GM19463 (cell line): ENCODE results near the gene CELF4.

Experiments
- ATAC-seq: cut with Tn5 transposase; IDR thresholded peaks from one replicate; pipeline ENCODE4 v1.9.1; 2021; ENCODE audit warnings: mild to moderate bottlenecking, moderate library complexity; ENCODE audit not compliant: unreplicated experiment

Gene CELF4

DNA sequence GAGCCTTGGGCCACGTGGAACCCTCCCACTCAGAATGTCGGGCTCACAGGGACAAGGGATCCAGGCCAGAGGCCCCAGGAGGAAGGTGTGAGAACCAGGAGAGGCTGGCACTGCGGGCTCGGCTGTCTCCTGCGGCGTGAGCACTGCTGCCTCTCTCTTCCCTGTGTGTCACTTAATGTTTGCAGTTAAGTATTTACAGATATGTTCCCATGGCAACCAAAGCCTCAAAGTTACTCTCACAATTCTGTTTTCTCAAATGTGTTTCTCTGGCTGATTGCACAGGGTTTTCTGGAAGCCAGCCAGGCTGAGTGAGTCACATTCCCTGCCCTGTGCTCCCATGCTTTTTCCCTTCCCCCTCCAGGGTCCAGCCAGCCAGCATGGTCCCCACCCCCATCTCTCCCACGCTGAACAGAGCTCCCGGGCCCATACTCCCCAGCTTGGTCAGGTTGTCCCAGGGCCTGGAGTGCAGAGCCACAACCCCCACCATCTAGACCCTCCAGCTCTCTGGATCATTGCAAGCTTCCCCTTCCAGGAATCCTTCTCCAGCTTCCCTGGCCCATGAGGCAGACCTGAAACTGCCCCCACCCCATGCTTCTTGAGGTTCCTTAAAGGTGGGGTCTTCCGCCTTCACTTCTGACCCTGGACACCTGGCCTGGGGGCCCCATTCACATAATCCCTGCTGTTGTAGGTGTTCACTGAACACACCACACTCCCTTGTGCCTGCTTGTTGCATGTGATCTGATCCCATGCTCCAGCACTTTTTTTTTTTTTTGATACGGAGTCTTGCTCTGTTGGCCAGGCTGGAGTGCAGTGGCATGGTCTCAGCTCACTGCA, 265.9 kb downstream of the CELF4 start:
- peak; percentile 71 for ATAC-seq

- ATAC-seq: no peak
Observed at GRCh38 chr18:37298816-37299215, 266.8 kb downstream of the CELF4 start.

DNA sequence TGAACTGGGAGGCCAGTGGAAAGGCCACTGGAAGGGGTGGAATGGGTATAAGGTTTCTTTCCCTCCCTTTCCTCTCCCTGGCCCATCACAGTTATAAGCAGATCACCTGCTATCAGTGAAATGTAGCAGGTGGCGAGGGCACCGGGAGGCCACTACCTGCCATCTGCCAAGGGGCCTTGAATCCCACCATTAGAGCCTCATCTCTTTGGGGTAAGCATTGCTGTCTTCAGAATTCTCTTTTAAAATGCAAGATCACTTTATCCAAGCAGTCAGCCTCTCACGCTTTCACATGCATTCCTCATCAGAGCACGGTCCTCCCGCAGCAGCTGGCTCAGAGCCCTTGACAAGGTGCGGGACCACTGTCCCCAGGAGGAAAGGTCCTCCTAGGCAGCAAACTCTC, 268.5 kb downstream of the CELF4 start:
- ATAC-seq: no peak

- no peak for ATAC-seq
Observed at GRCh38 chr18:37294951-37295350, 270.6 kb downstream of the CELF4 start.

DNA sequence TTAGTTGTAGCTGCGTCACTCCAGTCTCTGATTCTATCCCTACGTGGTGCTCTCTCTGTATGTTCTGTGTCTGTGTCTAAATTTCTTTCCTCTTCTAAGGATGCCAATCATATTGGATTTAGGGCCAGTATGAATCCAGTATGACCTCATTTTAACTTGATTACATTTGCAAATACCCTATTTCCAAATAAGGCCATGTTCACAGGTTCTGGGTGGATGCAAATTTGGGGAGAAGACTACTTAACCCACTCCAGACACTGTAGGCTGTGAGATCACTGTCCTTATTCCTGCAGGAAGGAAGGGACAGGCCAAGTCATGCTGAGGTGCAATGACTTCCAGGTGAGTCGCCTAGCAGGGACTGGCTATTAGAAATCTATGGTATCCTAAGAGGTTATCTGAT, 272.2 kb downstream of the CELF4 start:
- no peak for ATAC-seq

GRCh38 chr18:37289423-37289822, 276.2 kb downstream of the CELF4 start:
- ATAC-seq: no peak

DNA sequence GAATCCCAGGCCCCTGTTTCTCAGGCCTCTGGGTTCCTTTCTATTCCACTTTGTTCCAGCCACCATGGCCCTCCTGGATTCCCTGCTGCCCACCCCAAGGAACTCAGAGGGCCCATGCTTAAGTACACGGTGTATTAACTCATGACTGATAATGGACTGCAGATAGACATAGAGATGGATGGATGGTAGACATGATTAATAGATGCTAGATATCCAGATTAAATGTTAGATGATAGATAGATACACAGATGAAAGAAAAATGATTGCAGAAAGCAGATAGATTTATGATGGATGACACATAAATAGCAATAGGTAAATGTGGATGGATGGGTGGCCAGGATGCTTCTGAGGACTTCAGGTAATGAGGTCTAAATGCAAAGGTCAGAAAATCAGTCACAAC, 278.0 kb downstream of the CELF4 start:
- ATAC-seq: no peak

DNA sequence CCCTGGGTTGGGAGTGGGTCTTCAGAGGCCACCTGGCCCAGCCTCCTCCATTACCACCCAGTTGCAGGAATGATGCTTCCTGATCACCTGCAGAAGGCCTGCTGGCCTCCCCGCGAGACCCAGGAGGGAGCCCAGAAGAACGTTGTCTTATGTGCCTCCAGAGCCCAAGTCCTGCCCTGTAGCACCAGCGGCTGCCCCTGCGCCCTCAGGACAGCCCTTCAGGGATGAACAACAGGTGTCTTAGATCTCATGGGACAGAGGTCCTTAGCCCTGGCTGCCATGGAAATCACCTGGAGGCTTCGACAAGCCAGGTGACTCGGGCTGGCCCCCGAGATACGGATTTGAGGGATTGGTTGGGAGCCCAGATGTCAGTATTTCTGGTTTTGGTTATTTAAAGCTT, 278.8 kb downstream of the CELF4 start:
- ATAC-seq: no peak

- no peak for ATAC-seq
Observed at GRCh38 chr18:37285825-37286224, 279.8 kb downstream of the CELF4 start.

- no peak for ATAC-seq
Observed at GRCh38 chr18:37284260-37284659, 281.3 kb downstream of the CELF4 start.

- no peak for ATAC-seq
Observed at GRCh38 chr18:37282386-37283037, 283.1 kb downstream of the CELF4 start.

DNA sequence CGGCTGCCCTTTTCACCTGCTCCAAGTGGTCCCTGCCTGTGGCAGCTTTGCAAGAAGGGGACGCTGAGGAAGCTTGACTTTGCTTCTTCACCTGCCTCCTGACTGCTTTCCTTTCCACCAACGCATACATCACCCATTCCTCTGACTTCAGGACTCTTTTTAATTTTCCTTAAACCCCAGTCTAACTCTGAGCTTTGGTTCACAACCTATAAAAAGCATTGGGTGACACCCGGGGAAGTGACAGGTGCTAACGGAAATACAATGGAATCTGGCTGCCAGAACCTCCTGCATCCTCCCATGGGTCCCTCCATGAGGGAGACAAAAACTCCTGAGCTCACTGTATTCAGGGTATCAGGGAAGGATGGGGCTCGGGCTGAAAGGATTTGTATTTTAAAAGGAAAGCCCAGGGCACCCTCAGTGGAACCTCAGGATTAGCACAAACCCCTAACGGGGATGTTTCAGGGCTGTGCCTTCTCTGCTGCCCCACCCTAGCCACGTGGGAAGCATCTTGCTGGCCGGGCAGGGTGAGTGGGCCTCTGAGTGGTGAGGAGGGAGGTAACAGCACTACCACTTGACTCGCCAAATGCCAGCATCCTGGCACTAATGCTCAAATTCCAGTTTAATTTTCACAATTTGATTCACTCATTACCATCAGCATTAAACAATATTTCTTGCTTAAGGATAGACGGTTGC, 284.8 kb downstream of the CELF4 start:
- ATAC-seq: no peak

DNA sequence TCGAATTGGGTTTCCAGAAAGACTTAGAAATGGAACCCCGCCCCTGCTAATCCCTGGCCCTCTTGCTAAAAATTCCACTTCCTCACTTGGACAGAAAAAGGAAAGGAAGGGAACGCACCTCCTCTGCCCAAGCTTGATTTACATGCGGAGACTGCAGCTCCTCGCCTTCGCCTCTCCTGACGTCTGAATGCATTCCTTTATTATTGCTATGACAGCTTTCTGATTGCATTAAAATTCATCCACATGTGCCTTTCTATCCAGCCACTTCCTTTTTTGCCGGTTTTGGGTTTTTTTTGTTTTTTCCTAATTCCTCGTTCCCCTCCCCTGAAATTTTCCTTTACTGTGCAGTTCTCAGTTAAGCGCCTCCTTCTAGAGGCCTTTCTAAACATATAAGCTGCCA, 287.8 kb downstream of the CELF4 start:
- no peak for ATAC-seq

DNA sequence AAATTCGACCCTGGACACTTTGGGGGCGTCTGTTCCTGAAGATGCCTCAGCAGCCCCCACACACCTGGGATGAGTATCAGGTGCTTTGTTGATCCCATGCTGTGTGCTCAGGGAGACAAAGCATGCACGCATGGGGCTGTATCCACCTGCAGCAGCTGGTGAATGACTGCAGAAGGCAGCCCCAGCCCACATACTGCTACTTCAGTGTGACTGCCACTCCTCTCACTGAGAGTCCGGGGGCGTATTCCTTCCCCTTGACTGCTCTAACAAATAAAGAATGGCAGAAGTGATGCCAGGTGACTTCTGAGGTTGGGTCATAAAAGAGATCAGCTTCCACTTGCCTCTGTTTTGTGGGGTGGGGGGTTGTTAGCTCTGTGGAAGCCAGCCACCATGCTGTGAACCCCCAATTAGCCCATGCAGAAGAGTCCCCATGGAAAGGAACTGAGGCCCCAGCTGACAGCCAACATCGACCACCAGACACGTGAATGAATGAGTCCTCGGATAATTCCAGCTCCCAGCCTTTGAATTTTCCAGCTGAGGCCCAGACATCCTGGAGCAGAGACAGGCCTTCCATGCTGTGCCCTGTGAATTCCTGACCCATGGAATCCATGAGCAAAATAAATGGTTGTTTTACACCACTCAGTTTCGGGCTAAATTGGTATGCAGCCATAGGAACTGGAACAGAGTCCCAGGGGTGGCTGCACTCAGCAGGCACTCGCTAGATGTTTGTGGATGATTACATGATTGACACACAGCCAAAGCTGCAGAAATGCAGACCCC, 289.3 kb downstream of the CELF4 start:
- no peak for ATAC-seq

DNA sequence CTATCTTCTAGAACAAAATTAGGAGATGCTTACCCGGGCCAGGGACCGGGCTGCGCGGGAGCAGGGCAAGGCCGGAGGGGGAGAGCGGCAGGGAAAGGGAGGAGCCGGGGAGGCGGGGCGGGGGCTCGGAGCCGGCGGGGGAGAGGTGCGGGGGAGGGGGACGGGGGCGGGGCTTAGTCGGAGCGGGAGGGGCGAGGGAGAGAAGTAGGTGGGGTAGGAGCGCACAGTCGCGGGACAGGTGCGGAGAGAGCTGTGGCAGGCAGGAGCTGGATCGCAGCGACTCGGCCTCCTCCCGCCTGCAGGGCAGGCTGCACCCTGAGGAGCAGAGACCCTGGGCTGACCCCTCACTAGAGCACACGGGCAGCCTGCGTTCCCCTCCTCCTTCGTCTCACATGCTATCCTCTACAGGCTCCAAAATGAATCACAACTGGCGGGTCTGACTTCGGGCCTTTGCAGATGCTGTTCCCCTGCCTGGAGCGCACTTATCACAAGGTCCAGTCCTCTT, 290.3 kb downstream of the CELF4 start:
- ATAC-seq: no peak

DNA sequence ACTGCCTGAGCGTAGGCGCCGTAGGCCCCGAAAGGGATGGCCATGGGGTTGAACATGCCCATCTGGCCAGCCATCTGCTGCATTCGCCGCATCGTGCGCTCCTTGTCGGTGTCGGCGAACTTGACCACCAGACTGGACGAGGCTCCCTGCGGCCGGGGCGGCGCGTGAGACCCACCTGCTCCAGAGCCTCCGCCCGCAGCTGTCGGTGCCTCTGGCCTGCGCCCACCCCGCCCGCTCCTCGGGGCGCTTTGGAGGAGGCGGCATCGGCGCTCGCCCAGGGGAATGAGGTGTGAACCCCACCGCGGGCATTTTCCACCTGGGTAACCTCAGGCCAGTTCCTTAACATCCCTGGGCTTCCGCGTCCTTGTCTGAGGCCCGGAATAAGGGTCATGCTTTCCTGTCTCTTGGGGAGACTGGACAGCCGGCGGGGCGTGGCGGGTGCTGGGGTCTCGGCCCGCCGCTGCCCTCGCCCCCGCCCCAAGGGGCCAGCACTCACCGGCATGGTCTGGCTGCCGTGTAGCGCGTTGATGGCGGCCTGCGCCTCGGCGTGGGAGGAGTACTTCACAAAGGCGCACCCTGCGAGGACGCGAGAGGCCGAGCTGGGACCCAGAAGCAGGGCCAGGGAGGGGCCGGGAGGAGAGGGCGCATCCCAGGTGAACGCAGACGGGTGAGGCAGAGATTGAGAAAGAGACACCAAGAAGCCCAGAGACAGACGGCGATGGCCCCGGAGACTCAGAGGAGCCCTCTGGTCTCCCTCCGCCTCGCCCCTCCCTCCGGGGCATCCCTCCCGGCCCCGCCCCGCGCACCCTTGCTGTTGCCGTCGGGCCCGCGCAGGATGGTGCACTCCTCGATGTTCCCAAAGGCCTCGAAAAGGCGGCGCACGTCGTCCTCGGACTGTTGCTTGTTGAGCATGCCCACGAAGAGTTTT, 291.0 kb downstream of the CELF4 start:
- ATAC-seq: no peak

GRCh38 chr18:37272841-37273240, 292.8 kb downstream of the CELF4 start:
- no peak for ATAC-seq

GRCh38 chr18:37272226-37272625, 293.4 kb downstream of the CELF4 start:
- ATAC-seq: no peak

DNA sequence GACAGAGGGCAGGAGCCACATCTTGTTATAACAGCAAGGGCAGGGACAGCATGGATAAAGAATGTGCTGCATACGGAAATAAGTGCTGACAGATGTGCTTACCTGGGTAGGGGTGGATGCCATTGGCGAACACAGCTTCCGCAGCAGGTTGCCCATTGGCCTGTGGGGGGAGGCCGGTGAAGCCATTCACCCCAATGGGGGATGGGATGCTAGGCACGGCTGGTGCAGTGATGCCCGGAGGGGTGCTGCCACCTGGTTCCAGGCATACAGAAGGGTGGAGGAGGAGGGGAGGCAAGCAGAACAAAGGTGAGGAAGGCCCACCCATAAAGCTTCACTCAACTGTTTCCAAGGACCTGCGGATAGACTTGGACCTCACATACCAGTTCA, 294.9 kb downstream of the CELF4 start:
- no peak for ATAC-seq
